ENCODE measurements around the gene HRH3.

- TF ChIP-seq, protein P1, sequence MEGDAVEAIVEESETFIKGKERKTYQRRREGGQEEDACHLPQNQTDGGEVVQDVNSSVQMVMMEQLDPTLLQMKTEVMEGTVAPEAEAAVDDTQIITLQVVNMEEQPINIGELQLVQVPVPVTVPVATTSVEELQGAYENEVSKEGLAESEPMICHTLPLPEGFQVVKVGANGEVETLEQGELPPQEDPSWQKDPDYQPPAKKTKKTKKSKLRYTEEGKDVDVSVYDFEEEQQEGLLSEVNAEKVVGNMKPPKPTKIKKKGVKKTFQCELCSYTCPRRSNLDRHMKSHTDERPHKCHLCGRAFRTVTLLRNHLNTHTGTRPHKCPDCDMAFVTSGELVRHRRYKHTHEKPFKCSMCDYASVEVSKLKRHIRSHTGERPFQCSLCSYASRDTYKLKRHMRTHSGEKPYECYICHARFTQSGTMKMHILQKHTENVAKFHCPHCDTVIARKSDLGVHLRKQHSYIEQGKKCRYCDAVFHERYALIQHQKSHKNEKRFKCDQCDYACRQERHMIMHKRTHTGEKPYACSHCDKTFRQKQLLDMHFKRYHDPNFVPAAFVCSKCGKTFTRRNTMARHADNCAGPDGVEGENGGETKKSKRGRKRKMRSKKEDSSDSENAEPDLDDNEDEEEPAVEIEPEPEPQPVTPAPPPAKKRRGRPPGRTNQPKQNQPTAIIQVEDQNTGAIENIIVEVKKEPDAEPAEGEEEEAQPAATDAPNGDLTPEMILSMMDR (IDR thresholded peaks at IDR 0.05), result no peak
- TF ChIP-seq POLR2A (IDR thresholded peaks at IDR 0.05), result no peak
Observed at GRCh38 chr20:62215991-62216635, 4.0 kb downstream of the HRH3 start.
